ENCODE measurements around the gene UVSSA.

GRCh38 chr4:1309261-1310010 is 37.6 kb upstream of the UVSSA start:
- TF ChIP-seq CTCF (IDR thresholded peaks at IDR 0.05; ENCODE audit: low read depth, low read length) (no peak), EZH2phosphoT487 (IDR thresholded peaks at IDR 0.05; ENCODE audit: low read depth) (no peak)
